SK-N-MC (cell line): Measurements from ENCODE around the gene UNK.

Source experiments
- DNase-seq: peaks from one replicate; pipeline ENCODE4 v3.0.0-alpha.2; 2011; ENCODE audit warnings: low read depth, low spot score
- H3K27ac ChIP-seq: fragments of 200-600 bp; sonication (generic); 2 replicates; pipeline ENCODE4 v1.5.1; 2016; ENCODE audit warnings: mixed run types
- H3K36me3 ChIP-seq: fragments of 200-600 bp; sonication (generic); 2 replicates; pipeline ENCODE4 v1.6.1; 2017; ENCODE audit warnings: antibody characterized with exemption, low read length, mixed read lengths; ENCODE audit not compliant: insufficient read depth
- H3K4me3 ChIP-seq: fragments of 200-600 bp; sonication (generic); 2 replicates; pipeline ENCODE4 v1.5.1; 2016
- H3K9ac ChIP-seq: fragments of 200-600 bp; sonication (generic); 2 replicates; pipeline ENCODE4 v1.8.0; 2017; ENCODE audit warnings: mixed run types, mixed read lengths; ENCODE audit not compliant: insufficient read length
- H3K9me3 ChIP-seq: fragments of 200-600 bp; sonication (generic); 2 replicates; pipeline ENCODE4 v1.6.1; 2017; ENCODE audit warnings: low read depth, mild to moderate bottlenecking, antibody characterized with exemption, low read length, moderate library complexity, mixed read lengths
- EZH2 ChIP-seq: fragments of 200-600 bp; sonication (generic); IDR thresholded peaks from one replicate; pipeline ENCODE4 v1.6.1; 2017; ENCODE audit warnings: antibody characterized with exemption
- FOXP2 ChIP-seq: optimal IDR thresholded peaks from 2 replicates; pipeline ENCODE3; 2011; ENCODE audit warnings: mild to moderate bottlenecking, moderate library complexity; ENCODE audit not compliant: insufficient read depth; ENCODE audit errors: extremely low read length, control extremely low read depth
- POLR2AphosphoS5 ChIP-seq: IDR thresholded peaks from 2 replicates; pipeline ENCODE4 v1.6.1; 2012; ENCODE audit warnings: mild to moderate bottlenecking, low read depth, low read length, borderline replicate concordance

Gene UNK

DNA sequence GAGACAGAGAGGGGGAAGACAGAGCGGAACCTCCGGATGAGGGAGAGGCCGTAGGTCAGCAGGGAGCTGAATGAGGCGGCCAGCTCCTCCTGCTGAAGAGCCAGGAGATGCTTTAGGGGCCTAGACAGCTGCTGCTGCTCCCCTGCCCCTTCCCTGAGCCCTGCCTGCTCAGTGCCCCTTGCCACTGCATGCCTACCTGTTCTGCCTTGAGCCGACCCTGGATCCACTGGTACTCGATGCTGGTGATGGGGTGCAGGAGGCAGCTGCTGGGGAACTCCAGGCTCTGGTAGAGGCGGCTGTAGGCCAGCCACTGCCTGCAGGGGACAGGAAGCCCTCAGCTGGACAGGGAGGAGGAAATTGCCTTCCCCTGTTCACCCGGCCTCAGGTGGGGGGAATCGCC is 52.0 kb downstream of the UNK start:
- Histone ChIP-seq H3K4me3 (no peak overlapping the region), H3K27ac (no peak overlapping the region)
- no peak for DNase-seq

DNA sequence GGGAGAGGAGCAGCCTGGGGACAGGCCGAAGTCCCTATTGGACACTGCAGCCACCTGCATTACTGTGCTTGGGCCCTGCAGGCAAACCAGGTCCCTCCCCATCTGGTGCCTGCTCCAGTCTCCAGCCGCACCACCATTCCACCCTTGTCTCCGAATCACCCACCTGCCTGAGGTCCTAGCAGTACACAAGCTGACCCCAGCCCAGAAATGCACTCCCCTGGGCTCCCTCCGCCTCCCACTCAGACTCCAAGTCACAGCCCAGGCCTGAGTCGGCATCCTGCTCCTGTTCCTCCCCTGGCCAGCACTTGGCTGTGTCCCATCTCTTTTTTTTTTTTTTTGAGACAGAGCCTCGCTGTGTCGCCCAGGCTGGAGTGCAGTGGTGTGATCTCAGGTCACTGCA is 53.3 kb downstream of the UNK start:
- DNase-seq, result no peak
- TF ChIP-seq POLR2AphosphoS5 (no peak), EZH2 (no peak), FOXP2 (no peak)
- no peaks in the 10 kb centered on the region for H3K9me3 ChIP-seq

More for the DNA sequence above, 52.0 kb downstream of the UNK start:
- Histone ChIP-seq H3K9me3 (no peaks in the 10 kb centered on the region), H3K9ac (no peak overlapping the region), H3K36me3 (no peaks in the 10 kb centered on the region)
- TF ChIP-seq POLR2AphosphoS5 (no peak), EZH2 (no peak), FOXP2 (no peak)

DNA sequence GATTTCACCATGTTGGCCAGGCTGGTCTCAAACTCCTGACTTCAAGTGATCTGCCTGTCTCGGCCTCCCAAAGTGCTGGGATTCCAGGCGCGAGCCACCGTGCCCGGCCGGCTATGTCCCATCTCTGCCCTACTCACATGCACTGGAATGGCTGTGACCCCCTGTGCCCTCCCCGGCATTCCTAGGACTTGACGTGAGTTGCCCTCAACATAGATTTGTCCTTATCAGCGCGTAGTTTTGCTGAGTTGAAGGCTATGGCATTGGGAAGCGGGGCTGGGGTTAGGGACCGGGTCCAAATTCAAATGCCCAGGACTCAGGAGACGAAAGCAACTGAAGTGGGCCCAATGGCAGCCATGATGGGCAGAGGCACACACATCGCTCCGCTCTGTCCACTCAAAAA is 53.8 kb downstream of the UNK start:
- no peak overlapping the region for H3K27ac ChIP-seq
- H3K36me3 ChIP-seq, result no peaks in the 10 kb centered on the region
- TF ChIP-seq EZH2 (no peak), FOXP2 (no peak), POLR2AphosphoS5 (no peak)
- no peak for DNase-seq
- no peaks in the 10 kb centered on the region for H3K9me3 ChIP-seq
- H3K9ac ChIP-seq, result no peak overlapping the region
- no peak overlapping the region for H3K4me3 ChIP-seq

More for the DNA sequence above, 53.3 kb downstream of the UNK start:
- no peak overlapping the region for H3K27ac ChIP-seq
- H3K4me3 ChIP-seq, result no peak overlapping the region
- H3K9ac ChIP-seq, result no peak overlapping the region
- H3K36me3 ChIP-seq, result no peaks in the 10 kb centered on the region

DNA sequence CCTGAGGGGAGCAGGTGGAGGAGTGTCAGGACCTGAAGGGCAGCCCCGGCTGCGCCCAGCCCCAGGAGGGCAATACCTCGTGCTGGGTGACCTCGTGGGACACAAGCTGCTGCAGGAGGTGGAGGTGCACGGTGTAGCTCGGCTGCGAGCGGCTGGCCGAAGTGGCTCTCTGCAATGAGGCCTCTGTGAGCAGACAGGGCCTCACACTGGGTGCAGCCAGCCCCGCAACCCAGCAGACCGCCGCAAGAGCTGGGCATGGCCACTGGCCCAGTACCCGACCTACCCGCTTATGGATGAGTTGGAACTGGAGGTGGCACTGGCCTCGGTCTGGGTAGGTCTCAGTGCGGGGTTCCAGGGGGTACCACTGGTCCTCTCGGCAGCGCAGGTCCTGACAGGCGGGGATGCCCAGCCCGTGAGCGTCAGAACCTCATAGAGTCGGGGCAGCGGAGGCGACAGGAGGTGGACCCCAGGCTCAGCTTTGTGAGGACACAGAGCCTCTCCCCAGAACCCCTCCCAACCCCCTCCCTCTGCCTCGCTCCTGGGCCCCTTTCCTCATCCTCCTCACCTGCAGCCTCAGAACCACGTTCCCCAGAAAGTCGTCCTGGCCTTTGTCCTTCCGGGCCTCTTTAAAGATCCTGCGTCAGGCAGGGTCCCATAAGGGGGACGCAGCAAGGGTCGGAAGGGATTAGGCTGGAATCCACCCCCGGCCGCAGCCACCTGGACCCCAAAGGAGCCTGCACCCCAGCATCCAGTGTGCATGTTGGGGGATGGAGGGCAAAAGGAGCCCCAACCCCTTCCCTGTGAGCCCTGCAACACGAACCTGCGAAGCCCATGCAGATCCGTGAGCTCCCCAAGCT is 55.6 kb downstream of the UNK start:
- no peak overlapping the region for H3K4me3 ChIP-seq
- no peak overlapping the region for H3K9ac ChIP-seq
- H3K9me3 ChIP-seq, result no peaks in the 10 kb centered on the region
- H3K36me3 ChIP-seq, result no peaks in the 10 kb centered on the region
- H3K27ac ChIP-seq, result no peak overlapping the region
- TF ChIP-seq FOXP2 (no peak), POLR2AphosphoS5 (no peak), EZH2 (no peak)
- DNase-seq, result no peak

DNA sequence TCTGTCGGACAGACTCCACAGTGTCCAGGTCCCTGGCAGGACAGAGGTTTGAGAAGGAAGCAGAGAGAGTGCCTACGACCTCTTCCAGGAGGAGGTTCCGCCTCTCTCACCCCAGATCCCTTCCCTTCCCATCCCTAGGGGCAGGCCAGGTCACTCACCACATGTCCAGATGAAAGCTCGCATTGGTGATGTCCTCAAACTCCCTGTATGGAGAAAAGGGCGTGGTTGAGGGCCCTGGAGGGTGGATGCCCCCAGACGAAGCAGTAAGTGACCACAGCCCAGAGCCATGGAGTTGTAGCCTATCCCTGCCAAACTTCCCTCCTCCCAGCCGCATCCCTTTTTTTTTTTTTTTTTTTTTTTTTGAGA is 56.2 kb downstream of the UNK start:
- no peak for DNase-seq
- Histone ChIP-seq H3K36me3 (no peaks in the 10 kb centered on the region), H3K4me3 (no peak overlapping the region), H3K27ac (no peak overlapping the region), H3K9ac (no peak overlapping the region), H3K9me3 (no peaks in the 10 kb centered on the region)
- TF ChIP-seq EZH2 (no peak), FOXP2 (no peak), POLR2AphosphoS5 (no peak)

DNA sequence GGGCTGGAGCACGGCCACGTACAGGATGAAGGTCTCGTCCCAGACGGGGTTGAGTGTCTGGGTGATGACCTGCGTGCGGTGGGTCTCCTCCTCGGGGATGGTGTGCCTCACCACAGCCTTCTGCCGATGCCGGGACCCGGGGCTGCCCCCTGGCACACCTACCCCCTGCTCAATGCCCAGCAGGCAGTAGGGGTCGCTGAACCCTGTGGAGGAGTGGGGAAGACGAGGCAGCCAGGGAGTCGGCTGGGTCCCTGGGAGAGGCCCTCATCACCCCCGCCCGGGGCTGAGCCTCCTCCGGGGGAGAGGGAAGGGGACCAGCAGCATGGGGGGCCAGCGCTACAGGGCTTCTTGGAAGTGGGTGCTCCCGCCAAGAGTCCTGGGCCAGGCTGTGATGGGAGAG is 57.8 kb downstream of the UNK start:
- Histone ChIP-seq H3K4me3 (no peak overlapping the region), H3K9ac (no peak overlapping the region), H3K36me3 (peaks cover 4% of the 10 kb centered on the region; the same call in 1 of the 2 replicates), H3K9me3 (no peaks in the 10 kb centered on the region), H3K27ac (no peak overlapping the region)
- TF ChIP-seq POLR2AphosphoS5 (no peak), FOXP2 (no peak)
- DNase-seq, result no peak

DNA sequence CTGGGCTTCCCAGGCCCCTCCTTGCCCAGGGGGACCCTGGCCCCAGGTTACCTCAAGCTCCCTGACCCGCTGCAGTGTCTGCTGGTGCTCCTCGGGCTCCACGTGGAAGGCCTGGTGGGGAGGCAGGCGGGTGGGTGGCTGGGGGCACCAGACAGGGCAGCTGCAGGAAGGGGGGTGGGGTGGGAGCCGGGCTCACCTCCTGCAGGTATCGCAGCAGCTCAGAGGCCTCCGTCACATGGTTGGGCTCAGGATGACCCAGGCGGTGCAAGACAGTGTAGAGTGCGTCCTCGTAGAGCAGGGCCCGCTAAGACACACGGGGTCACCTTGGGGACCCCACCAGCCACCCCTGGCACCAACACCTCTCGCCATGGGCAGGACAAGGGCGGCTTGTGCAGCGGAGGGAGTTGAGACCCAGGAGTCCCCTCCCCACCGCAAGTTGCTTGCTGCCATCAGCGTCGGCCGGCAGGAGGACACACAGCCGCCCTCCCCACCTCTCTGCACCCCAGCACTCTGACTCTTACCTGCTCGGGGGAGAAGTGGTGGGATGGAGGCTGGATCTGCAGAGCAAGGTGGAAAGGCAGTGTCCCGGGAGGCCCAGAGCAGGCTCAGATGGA is 58.5 kb downstream of the UNK start:
- H3K9me3 ChIP-seq, result no peaks in the 10 kb centered on the region
- H3K9ac ChIP-seq, result no peak overlapping the region
- no peak for TF ChIP-seq EZH2
- no peak for TF ChIP-seq POLR2AphosphoS5
- no peak for TF ChIP-seq FOXP2
- no peak overlapping the region for H3K4me3 ChIP-seq
- H3K36me3 ChIP-seq, result peaks cover 9% of the 10 kb centered on the region; the same call in 1 of the 2 replicates
- no peak for DNase-seq
- H3K27ac ChIP-seq, result no peak overlapping the region

DNA sequence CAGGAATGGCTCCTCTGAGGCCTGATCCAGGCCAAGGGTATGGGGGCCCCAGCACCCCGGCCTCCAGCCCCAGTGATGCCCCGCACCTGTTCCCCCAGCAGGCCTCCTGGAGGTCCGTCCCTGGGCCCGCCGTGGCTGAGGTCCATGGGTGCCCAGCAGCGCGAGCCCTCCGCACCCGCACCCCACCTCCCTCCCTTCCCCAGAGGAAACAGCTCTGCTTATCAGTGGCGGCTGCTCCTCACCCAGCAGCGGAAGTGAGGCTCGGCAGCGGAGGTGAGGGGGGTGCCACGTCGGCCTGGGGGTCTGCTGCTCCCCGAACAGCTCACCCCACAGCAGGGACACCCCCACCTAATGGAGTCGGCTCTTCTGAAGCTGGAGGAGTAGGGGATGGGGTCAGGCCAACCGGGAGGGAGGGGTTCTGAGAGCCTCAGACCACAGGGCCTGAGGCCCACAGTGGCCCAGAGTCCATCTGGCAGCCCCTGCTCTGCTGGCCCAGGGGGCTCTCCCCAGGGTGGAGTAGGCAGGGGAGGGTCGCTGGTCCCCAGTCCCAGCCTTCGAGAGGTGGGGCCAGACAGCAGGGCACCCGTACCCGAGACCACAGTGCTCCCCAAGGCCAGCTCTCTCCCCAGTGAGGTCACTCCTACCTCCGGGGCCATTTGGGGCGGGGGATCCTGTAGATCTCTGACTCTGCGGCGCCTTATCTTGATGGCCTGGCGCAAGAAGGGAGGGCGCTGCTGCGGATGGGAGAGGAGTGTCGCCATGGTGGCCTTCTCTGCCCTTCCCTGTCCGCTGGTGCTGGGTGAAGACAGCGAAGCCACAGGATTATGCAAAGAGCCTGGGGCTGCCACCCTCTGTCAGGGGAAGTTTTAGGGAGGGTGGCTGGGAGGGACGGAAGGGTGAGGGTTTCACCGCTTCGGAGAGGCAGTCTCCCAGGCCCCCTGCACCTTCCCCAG is 59.2 kb downstream of the UNK start, which contains the start of gene UNC13D:
UNC13D (minus strand) TSS at position 828 of the 953 bp plus-strand sequence; CDS start at position 761, 67 bp downstream.
- no peak within 1 kb of the TSS for H3K4me3 ChIP-seq
- H3K9me3 ChIP-seq, result no peaks in the 10 kb centered on the region
- no peak within 1 kb of the TSS for H3K9ac ChIP-seq
- H3K36me3 ChIP-seq, result peaks cover 13% of the 10 kb centered on the region
- H3K27ac ChIP-seq, result no peak within 1 kb of the TSS
- no peak for TF ChIP-seq POLR2AphosphoS5
- no peak for TF ChIP-seq EZH2
- no peak for TF ChIP-seq FOXP2
- DNase-seq, result no peak
